Vagina (tissue), 2 donors: Measurements from ENCODE around the gene FZD10. TPM values are rescaled to one million over a fixed set of nuclear protein-coding genes. Genes with fewer than 3 reads are reported as not detected.

Source experiments
- DNase-seq, 2 donors: peaks; one replicate each; pipeline ENCODE4 v3.0.0-alpha.2; 2017; ENCODE audit errors: extremely low spot score in 2 of 2
- H3K27ac ChIP-seq: fragments of 200-600 bp; sonication (generic); one replicate; pipeline ENCODE4 v1.5.1; 2019
- H3K27me3 ChIP-seq: fragments of 200-600 bp; sonication (generic); one replicate; pipeline ENCODE4 v1.5.1; 2019
- H3K36me3 ChIP-seq, 2 donors: fragments of 200-600 bp; sonication (generic); one replicate each; pipeline ENCODE4 v1.5.1; 2017 to 2019
- H3K4me1 ChIP-seq: fragments of 200-600 bp; sonication (generic); one replicate; pipeline ENCODE4 v1.5.1; 2019
- H3K4me3 ChIP-seq, 2 donors: fragments of 200-600 bp; sonication (generic); 1 replicate in 1 of 2; 2 replicates in 1 of 2; pipeline ENCODE4 v1.5.1; 2016 to 2019
- H3K9me3 ChIP-seq: fragments of 200-600 bp; sonication (generic); one replicate; pipeline ENCODE4 v1.5.1; 2019
- POLR2A ChIP-seq, 2 donors: fragments of 450-650 bp; IDR thresholded peaks; one replicate each; pipeline ENCODE4 v1.6.1; 2017; ENCODE audit warnings: antibody characterized with exemption in 2 of 2, mild to moderate bottlenecking in 2 of 2, moderate library complexity in 2 of 2
- POLR2AphosphoS5 ChIP-seq, 2 donors: sonication (generic); formaldehyde crosslinking; IDR thresholded peaks; one replicate each; pipeline ENCODE4 v1.9.0; 2017; ENCODE audit warnings: antibody characterized with exemption in 2 of 2, mild to moderate bottlenecking in 2 of 2, low read depth in 1 of 2; ENCODE audit not compliant: insufficient read depth in 1 of 2
- intact Hi-C: fragments of 100-400 bp; cut with DNase I; formaldehyde crosslinking; loops from one replicate; pipeline ENCODE4 v1.15.1; 2023
- total RNA-seq: library from RNA; depleted of rRNA; stranded (reverse); fragments of >200 nt; gene quantifications from one replicate; pipeline ENCODE4 v1.2.3, GENCODE V29; 2016
- TF ChIP-seq, protein P1 (sequence below), 3 experiments: fragments of 450-650 bp in 2 of 3; fragments of 200-600 bp in 1 of 3; sonication (generic) in 1 of 3; IDR thresholded peaks; one replicate each; pipeline ENCODE4 v1.5.1; 2017 to 2019; ENCODE audit warnings: antibody characterized with exemption in 3 of 3, mild to moderate bottlenecking in 2 of 3, moderate library complexity in 2 of 3

Gene FZD10, protein sequence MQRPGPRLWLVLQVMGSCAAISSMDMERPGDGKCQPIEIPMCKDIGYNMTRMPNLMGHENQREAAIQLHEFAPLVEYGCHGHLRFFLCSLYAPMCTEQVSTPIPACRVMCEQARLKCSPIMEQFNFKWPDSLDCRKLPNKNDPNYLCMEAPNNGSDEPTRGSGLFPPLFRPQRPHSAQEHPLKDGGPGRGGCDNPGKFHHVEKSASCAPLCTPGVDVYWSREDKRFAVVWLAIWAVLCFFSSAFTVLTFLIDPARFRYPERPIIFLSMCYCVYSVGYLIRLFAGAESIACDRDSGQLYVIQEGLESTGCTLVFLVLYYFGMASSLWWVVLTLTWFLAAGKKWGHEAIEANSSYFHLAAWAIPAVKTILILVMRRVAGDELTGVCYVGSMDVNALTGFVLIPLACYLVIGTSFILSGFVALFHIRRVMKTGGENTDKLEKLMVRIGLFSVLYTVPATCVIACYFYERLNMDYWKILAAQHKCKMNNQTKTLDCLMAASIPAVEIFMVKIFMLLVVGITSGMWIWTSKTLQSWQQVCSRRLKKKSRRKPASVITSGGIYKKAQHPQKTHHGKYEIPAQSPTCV
- 5.2 TPM for total RNA-seq

DNA sequence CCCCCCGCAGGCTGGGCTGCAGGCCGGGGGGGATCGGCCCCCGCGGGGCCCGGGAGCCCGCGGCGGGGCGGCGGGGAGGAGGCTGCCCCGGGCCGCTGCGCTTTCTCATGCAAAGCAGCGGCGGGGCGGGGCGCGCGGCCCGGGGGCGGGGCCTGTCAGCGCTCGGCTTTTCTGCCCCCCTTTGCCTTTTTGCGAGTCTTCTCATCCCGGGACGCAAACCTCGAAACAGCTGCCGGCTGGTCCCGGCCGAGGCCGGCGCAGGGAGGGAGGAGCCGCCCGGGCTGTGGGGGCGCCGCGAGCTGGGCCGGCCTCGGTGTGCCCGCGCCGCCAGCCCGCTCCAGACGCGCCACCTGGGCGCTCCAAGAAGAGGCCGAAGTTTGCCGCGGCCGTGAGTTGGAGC is at the start of gene FZD10:
FZD10 (plus strand) TSS at position 198 of the 400 bp plus-strand sequence. CDS start 479 bp downstream, outside the sequence.
- DNase-seq, result no peak
- TF ChIP-seq POLR2A (IDR thresholded peaks at IDR 0.05) (no peak), POLR2AphosphoS5 (IDR thresholded peaks at IDR 0.05; ENCODE audit: insufficient read depth in 1 of 2, low read depth in 1 of 2) (no peak)
- TF ChIP-seq, protein P1, sequence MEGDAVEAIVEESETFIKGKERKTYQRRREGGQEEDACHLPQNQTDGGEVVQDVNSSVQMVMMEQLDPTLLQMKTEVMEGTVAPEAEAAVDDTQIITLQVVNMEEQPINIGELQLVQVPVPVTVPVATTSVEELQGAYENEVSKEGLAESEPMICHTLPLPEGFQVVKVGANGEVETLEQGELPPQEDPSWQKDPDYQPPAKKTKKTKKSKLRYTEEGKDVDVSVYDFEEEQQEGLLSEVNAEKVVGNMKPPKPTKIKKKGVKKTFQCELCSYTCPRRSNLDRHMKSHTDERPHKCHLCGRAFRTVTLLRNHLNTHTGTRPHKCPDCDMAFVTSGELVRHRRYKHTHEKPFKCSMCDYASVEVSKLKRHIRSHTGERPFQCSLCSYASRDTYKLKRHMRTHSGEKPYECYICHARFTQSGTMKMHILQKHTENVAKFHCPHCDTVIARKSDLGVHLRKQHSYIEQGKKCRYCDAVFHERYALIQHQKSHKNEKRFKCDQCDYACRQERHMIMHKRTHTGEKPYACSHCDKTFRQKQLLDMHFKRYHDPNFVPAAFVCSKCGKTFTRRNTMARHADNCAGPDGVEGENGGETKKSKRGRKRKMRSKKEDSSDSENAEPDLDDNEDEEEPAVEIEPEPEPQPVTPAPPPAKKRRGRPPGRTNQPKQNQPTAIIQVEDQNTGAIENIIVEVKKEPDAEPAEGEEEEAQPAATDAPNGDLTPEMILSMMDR (IDR thresholded peaks at IDR 0.05), result no peak
- Histone ChIP-seq H3K27me3 (no peaks in the 10 kb centered on the region), H3K4me3 (peak within 1 kb of the TSS; percentile 54 to 64), H3K4me1 (peaks cover 35% of the 10 kb centered on the region), H3K36me3 (no peaks in the 10 kb centered on the region), H3K27ac (peak within 1 kb of the TSS; percentile 78), H3K9me3 (no peaks in the 10 kb centered on the region)
- intact Hi-C loops, result no loop called here

DNA sequence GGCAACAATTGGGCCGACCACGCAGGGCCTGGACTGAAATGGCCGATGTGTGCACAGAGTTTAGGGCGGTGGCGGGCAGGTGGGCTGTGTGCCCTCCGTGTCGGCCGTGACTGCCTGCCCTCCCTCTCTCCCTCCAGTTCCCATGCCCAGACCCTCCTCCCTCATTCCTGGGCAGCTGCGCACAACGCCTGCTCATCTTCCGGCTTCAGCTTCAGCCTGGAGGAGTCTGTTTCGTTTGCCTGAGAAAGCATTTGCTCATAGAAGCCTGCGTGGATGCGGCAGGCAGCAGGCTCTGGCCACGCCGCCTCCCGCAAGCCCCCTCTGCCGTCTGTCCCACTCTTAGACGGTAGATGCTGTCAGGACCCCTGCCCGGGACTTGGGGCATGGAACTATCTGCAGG is 47.3 kb upstream of the FZD10 start:
- Histone ChIP-seq H3K36me3 (no peaks in the 10 kb centered on the region), H3K4me3 (no peak overlapping the region), H3K27ac (no peak overlapping the region), H3K9me3 (no peaks in the 10 kb centered on the region), H3K4me1 (no peaks in the 10 kb centered on the region), H3K27me3 (no peaks in the 10 kb centered on the region)
- no peak for DNase-seq
- intact Hi-C loops, result loop anchor here (1.0 kb wide), 1 partner anchor 33 kb away; no protein-coding TSS in a partner anchor
- TF ChIP-seq, protein P1 (IDR thresholded peaks at IDR 0.05), result no peak
- TF ChIP-seq POLR2A (IDR thresholded peaks at IDR 0.05) (no peak), POLR2AphosphoS5 (IDR thresholded peaks at IDR 0.05; ENCODE audit: insufficient read depth in 1 of 2, low read depth in 1 of 2) (no peak)

GRCh38 chr12:130115646-130116045 is 46.6 kb upstream of the FZD10 start:
- Histone ChIP-seq H3K36me3 (no peaks in the 10 kb centered on the region), H3K4me1 (no peaks in the 10 kb centered on the region), H3K27me3 (no peaks in the 10 kb centered on the region), H3K4me3 (no peak overlapping the region), H3K9me3 (no peaks in the 10 kb centered on the region), H3K27ac (no peak overlapping the region)
- TF ChIP-seq, protein P1 (IDR thresholded peaks at IDR 0.05), result no peak
- TF ChIP-seq POLR2AphosphoS5 (IDR thresholded peaks at IDR 0.05; ENCODE audit: insufficient read depth in 1 of 2, low read depth in 1 of 2) (no peak), POLR2A (IDR thresholded peaks at IDR 0.05) (no peak)
- intact Hi-C loops, result loop anchor here (1.0 kb wide), 1 partner anchor 33 kb away; no protein-coding TSS in a partner anchor
- no peak for DNase-seq

- DNase-seq, result no peak
- no peaks in the 10 kb centered on the region for H3K27me3 ChIP-seq
- no peak overlapping the region for H3K27ac ChIP-seq
- H3K9me3 ChIP-seq, result no peaks in the 10 kb centered on the region
- H3K36me3 ChIP-seq, result no peaks in the 10 kb centered on the region
- H3K4me3 ChIP-seq, result no peak overlapping the region
- TF ChIP-seq POLR2AphosphoS5 (IDR thresholded peaks at IDR 0.05; ENCODE audit: insufficient read depth in 1 of 2, low read depth in 1 of 2) (no peak), POLR2A (IDR thresholded peaks at IDR 0.05) (no peak)
- TF ChIP-seq, protein P1 (IDR thresholded peaks at IDR 0.05), result no peak
- no peaks in the 10 kb centered on the region for H3K4me1 ChIP-seq
- intact Hi-C loops, result no loop called here
These were observed 45.5 kb upstream of the FZD10 start for GRCh38 chr12:130116791-130117190.

GRCh38 chr12:130117233-130117632 is 45.0 kb upstream of the FZD10 start:
- TF ChIP-seq POLR2A (IDR thresholded peaks at IDR 0.05) (no peak), POLR2AphosphoS5 (IDR thresholded peaks at IDR 0.05; ENCODE audit: insufficient read depth in 1 of 2, low read depth in 1 of 2) (no peak)
- TF ChIP-seq, protein P1 (IDR thresholded peaks at IDR 0.05), result no peak
- DNase-seq, result no peak
- H3K4me1 ChIP-seq, result no peaks in the 10 kb centered on the region

More at GRCh38 chr12:130117233-130117632, 45.0 kb upstream of the FZD10 start:
- Histone ChIP-seq H3K36me3 (no peaks in the 10 kb centered on the region), H3K9me3 (no peaks in the 10 kb centered on the region), H3K27ac (no peak overlapping the region), H3K27me3 (no peaks in the 10 kb centered on the region), H3K4me3 (no peak overlapping the region)
- intact Hi-C loops, result no loop called here
